ENCODE results near the gene MAK. TPM values are rescaled to one million over a fixed set of nuclear protein-coding genes. Genes with fewer than 3 reads are reported as not detected.

The MAK gene
- total RNA-seq, 1 donor = under 0.01 TPM

DNA sequence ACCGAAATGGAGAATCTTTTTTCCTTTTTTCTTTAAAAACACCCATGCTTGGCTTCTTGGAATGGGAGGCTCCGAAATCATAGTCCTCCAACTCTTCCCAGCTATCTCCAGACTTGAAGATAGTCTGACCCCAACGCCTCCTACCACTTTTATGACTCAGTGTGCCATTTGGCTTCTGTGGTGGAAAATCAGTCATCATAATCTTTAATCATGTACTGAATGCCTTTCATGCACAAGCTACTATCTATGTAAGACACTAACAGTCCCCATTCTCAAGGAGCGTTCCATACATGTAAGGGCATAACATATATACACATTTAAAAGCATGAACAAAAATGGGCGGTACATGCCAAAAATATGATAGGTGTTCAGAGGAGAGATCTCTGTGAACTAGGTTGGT lies 46.7 kb downstream of the MAK start:
- no peak for DNase-seq (ENCODE audit: insufficient read length, low spot score, missing footprints)
- no peak overlapping the region for H3K4me3 ChIP-seq (ENCODE audit: insufficient read depth, low read length)
- TF ChIP-seq, protein P1, sequence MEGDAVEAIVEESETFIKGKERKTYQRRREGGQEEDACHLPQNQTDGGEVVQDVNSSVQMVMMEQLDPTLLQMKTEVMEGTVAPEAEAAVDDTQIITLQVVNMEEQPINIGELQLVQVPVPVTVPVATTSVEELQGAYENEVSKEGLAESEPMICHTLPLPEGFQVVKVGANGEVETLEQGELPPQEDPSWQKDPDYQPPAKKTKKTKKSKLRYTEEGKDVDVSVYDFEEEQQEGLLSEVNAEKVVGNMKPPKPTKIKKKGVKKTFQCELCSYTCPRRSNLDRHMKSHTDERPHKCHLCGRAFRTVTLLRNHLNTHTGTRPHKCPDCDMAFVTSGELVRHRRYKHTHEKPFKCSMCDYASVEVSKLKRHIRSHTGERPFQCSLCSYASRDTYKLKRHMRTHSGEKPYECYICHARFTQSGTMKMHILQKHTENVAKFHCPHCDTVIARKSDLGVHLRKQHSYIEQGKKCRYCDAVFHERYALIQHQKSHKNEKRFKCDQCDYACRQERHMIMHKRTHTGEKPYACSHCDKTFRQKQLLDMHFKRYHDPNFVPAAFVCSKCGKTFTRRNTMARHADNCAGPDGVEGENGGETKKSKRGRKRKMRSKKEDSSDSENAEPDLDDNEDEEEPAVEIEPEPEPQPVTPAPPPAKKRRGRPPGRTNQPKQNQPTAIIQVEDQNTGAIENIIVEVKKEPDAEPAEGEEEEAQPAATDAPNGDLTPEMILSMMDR (IDR thresholded peaks at IDR 0.05; ENCODE audit: extremely low read depth, low read depth, low read length) = no peak

DNA sequence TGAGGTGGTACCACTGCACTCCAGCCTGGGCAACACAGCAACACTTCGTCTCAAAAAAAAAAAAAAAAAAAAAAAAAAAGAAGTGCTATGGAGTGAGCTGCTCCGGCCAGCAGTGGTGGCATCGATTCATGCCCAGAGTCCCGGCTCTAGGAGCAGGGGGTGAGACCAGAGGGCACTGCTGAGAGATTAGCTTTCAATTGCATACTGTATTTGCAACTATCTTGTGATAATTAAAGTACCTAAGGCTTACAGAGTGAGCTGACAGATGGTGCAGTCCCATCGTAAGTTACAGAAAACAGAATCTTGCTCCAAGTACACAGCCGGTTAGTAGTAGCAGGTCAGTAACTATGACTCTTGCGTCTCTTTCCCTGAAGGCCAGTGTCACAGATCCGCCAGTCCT lies 59.3 kb downstream of the MAK start:
- Histone ChIP-seq H3K79me2 (ENCODE audit: insufficient read depth, low read length) (no peaks in the 10 kb centered on the region), H3K27me3 (ENCODE audit: insufficient read depth, low read length) (no peaks in the 10 kb centered on the region), H3K4me1 (ENCODE audit: insufficient read depth, low read length) (no peaks in the 10 kb centered on the region), H3K4me3 (ENCODE audit: insufficient read depth, low read length) (no peak overlapping the region), H3K36me3 (ENCODE audit: insufficient read depth, low read length) (no peaks in the 10 kb centered on the region), H3K9me3 (ENCODE audit: low read depth, low read length) (no peaks in the 10 kb centered on the region), H3K27ac (ENCODE audit: low read depth, low read length) (no peak overlapping the region), H3K4me2 (ENCODE audit: insufficient read depth, low read length) (no peak overlapping the region), H4K20me1 (ENCODE audit: insufficient read depth, low read length) (no peaks in the 10 kb centered on the region), H2AFZ (ENCODE audit: low read length) (no peak overlapping the region)
- DNase-seq (ENCODE audit: insufficient read length, low spot score, missing footprints) = no peak
- TF ChIP-seq, protein P1 (IDR thresholded peaks at IDR 0.05; ENCODE audit: extremely low read depth, low read depth, low read length) = no peak

More for the DNA sequence above, 46.7 kb downstream of the MAK start:
- no peaks in the 10 kb centered on the region for H3K36me3 ChIP-seq (ENCODE audit: insufficient read depth, low read length)
- H3K79me2 ChIP-seq (ENCODE audit: insufficient read depth, low read length) = no peaks in the 10 kb centered on the region
- H3K4me1 ChIP-seq (ENCODE audit: insufficient read depth, low read length) = no peaks in the 10 kb centered on the region
- H3K27me3 ChIP-seq (ENCODE audit: insufficient read depth, low read length) = no peaks in the 10 kb centered on the region
- no peak overlapping the region for H3K27ac ChIP-seq (ENCODE audit: low read depth, low read length)
- H2AFZ ChIP-seq (ENCODE audit: low read length) = no peak overlapping the region
- H3K9me3 ChIP-seq (ENCODE audit: low read depth, low read length) = no peaks in the 10 kb centered on the region
- H3K4me2 ChIP-seq (ENCODE audit: insufficient read depth, low read length) = no peak overlapping the region
- no peaks in the 10 kb centered on the region for H4K20me1 ChIP-seq (ENCODE audit: insufficient read depth, low read length)

DNA sequence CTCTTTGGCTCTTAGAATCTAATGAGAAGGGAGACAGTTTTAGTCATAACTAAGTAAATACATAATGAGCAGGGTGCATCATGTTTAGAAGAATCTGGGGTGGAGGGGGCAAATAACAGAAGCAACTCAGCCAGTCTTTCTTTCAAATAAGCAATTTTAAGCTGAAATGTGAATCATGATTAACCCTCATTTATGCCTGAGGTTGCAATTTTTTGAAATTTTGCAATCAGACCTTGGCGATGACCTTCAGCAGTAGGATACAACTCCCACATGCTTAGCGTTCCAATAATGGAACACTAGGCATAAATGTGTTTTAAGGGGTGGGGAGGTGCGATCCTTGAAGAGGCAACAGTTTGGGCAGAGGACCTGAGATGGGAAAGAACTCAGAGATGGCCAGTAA lies 60.1 kb downstream of the MAK start:
- Histone ChIP-seq H3K9me3 (ENCODE audit: low read depth, low read length) (no peaks in the 10 kb centered on the region), H3K4me1 (ENCODE audit: insufficient read depth, low read length) (no peaks in the 10 kb centered on the region), H3K27ac (ENCODE audit: low read depth, low read length) (no peak overlapping the region), H3K27me3 (ENCODE audit: insufficient read depth, low read length) (no peaks in the 10 kb centered on the region), H3K79me2 (ENCODE audit: insufficient read depth, low read length) (no peaks in the 10 kb centered on the region), H3K4me3 (ENCODE audit: insufficient read depth, low read length) (no peak overlapping the region), H3K4me2 (ENCODE audit: insufficient read depth, low read length) (no peak overlapping the region), H4K20me1 (ENCODE audit: insufficient read depth, low read length) (no peaks in the 10 kb centered on the region), H2AFZ (ENCODE audit: low read length) (no peak overlapping the region), H3K36me3 (ENCODE audit: insufficient read depth, low read length) (no peaks in the 10 kb centered on the region)
- DNase-seq (ENCODE audit: insufficient read length, low spot score, missing footprints) = no peak
- TF ChIP-seq, protein P1 (IDR thresholded peaks at IDR 0.05; ENCODE audit: extremely low read depth, low read depth, low read length) = no peak

DNA sequence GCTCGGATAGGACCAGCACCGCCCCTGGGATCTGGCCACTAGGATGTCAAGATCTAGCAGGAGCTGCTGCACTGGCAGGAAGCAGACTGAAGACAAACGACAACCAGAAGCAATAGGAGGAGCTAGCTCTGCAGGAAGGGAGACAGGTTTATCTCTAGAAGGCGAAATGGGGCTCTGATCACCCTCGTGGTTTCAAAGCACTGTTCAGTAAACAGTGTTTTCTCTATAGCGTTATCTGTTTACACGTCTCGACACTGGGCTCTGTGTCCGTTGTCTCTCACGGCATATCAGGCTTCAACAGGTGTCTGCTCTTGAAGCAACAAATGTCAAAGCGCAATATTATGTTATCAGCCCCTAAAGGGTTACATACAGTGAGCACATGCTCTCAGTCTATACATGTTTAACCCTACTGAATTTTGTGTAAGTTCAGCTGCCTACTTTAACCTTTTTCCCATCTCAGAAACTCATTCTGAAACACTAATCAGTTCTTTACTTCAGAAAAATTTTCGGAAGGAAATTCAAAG lies 66.9 kb downstream of the MAK start:
- Histone ChIP-seq H3K4me2 (ENCODE audit: insufficient read depth, low read length) (no peak overlapping the region), H3K27me3 (ENCODE audit: insufficient read depth, low read length) (no peaks in the 10 kb centered on the region), H3K4me1 (ENCODE audit: insufficient read depth, low read length) (no peaks in the 10 kb centered on the region), H3K79me2 (ENCODE audit: insufficient read depth, low read length) (no peaks in the 10 kb centered on the region), H4K20me1 (ENCODE audit: insufficient read depth, low read length) (no peaks in the 10 kb centered on the region), H2AFZ (ENCODE audit: low read length) (no peak overlapping the region), H3K27ac (ENCODE audit: low read depth, low read length) (no peak overlapping the region), H3K4me3 (ENCODE audit: insufficient read depth, low read length) (no peak overlapping the region), H3K9me3 (ENCODE audit: low read depth, low read length) (no peaks in the 10 kb centered on the region), H3K36me3 (ENCODE audit: insufficient read depth, low read length) (no peaks in the 10 kb centered on the region)
- DNase-seq (ENCODE audit: insufficient read length, low spot score, missing footprints) = no peak
- TF ChIP-seq, protein P1 (IDR thresholded peaks at IDR 0.05; ENCODE audit: extremely low read depth, low read depth, low read length) = no peak
